Activated CD4-positive, alpha-beta T cell treated with anti-CD3 and anti-CD28 coated beads, Interleukin-2, amount 10 ng/mL, durations not matched to agents 7 days and 5 days (primary cell): ENCODE measurements around the gene UHRF1. TPM values are rescaled to one million over a fixed set of nuclear protein-coding genes. Genes with fewer than 3 reads are reported as not detected.
A peak's percentile ranks its signal among the peaks of the same experiment; 100 is the strongest.
"Not testable (repeated sequence)": the region's sequence is repeated elsewhere in the genome, so short reads cannot be mapped to it uniquely, and the experiment has no call there.

Source experiments
- CTCF ChIA-PET: fragments of 350-600 bp; sonication (Branson Sonifier 250); formaldehyde crosslinking; loops from one replicate; lab custom pipeline; 2021; ENCODE audit warnings: antibody characterized with exemption; lab: Charles Lee
- POLR2A ChIA-PET: fragments of 350-600 bp; sonication (Branson Sonifier 250); formaldehyde crosslinking; loops from one replicate; lab custom pipeline; 2021; ENCODE audit warnings: antibody characterized with exemption; lab: Charles Lee
- DNase-seq: peaks from one replicate; pipeline ENCODE4 v3.0.0-alpha.2; 2020
- H3K27ac Mint-ChIP-seq: one replicate; pipeline ENCODE4 v1.8.0; 2021; ENCODE audit warnings: mild to moderate bottlenecking, moderate library complexity, mixed read lengths
- H3K27me3 Mint-ChIP-seq: one replicate; pipeline ENCODE4 v1.8.0; 2021; ENCODE audit warnings: mixed read lengths
- H3K36me3 Mint-ChIP-seq: one replicate; pipeline ENCODE4 v1.8.0; 2021; ENCODE audit warnings: low read depth, mixed read lengths
- H3K4me1 Mint-ChIP-seq: one replicate; pipeline ENCODE4 v1.8.0; 2021; ENCODE audit warnings: mixed read lengths
- H3K4me3 Mint-ChIP-seq: one replicate; pipeline ENCODE4 v1.8.0; 2021; ENCODE audit warnings: mild to moderate bottlenecking, moderate library complexity, mixed read lengths
- H3K9me3 Mint-ChIP-seq: one replicate; pipeline ENCODE4 v1.8.0; 2021; ENCODE audit warnings: mixed read lengths
- total RNA-seq, 2 experiments: library from RNA; stranded (reverse); gene quantifications; one replicate each; pipeline ENCODE4 v1.2.3, GENCODE V29; 2021

Gene UHRF1
- total RNA-seq, 2 experiments from 2014 or later: 130 to 141 TPM

DNA sequence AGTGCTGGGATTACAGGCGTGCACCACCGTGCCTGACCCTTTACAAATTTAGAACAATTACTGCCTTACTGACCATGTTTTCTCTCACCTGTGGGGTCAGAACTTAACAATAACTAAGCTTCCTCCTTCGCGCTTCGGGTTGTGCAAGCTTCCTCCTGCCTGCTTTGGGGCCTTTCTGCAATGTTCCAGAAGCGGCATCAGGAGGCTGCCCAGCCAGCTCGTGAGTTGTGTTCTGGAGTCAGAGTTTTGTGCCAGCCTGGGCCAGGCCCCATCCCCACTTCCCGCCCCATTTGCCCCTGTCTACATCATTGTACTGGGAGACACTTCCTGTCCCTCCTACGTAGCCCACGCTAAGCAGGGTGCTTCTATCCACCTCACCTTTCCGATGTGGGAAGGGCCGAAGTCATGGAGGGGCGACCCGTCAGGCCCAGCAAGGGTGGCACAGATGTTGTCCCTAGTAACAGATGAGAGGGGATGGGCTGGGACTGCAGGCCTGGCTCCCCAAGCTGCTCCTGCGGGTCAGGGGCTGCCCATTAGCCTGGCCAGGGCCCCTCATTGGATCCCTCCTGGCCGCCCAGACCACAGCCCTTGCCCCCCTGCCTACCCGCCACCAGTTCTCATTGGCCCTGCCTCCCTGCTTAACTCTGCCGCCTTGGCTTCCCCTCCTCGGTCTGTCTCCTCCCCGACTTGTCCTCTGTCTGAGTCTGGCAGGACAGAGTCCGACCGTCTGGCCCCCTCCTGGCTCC is 13.4 kb downstream of the UHRF1 start:
- peaks cover 14% of the 10 kb centered on the region for H3K4me1 Mint-ChIP-seq
- H3K27ac Mint-ChIP-seq: peak overlapping the region; percentile 60
- no peaks in the 10 kb centered on the region for H3K9me3 Mint-ChIP-seq
- no peak for DNase-seq
- peaks cover 33% of the 10 kb centered on the region for H3K36me3 Mint-ChIP-seq
- ChIA-PET CTCF (interaction anchor here (1.2 kb wide), 1 partner anchor 111 kb away, joined by 3 read pairs; no protein-coding TSS in a partner anchor), POLR2A (no interaction called here)
- H3K27me3 Mint-ChIP-seq: no peaks in the 10 kb centered on the region
- no peak overlapping the region for H3K4me3 Mint-ChIP-seq

DNA sequence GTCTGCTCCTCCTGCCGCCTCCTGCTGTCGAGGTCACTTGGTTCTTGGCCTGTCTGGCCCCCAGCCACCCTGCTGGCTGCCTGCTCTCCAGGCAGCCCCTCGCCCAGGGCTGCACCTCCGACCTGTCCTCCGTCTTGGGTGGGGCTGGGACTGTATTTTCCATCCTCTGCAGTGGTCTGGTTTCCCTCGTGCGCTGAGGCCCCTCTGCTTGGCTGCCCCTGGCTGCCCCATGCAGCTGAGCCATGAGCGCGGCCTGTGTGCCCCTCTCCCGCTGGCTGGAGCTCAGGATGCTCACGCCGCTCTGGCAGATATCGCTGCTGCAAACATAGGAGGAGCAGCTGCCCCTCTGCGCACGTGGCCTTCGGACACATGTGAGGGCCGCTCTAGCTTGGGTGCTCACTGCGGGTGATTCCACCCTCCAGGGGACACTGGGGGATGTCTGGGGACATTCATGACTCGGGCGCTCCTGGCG is 14.0 kb downstream of the UHRF1 start:
- Mint-ChIP-seq H3K27ac (peak overlapping the region; percentile 41), H3K27me3 (no peaks in the 10 kb centered on the region), H3K4me3 (no peak overlapping the region), H3K9me3 (no peaks in the 10 kb centered on the region), H3K36me3 (peaks cover 31% of the 10 kb centered on the region), H3K4me1 (peaks cover 11% of the 10 kb centered on the region)
- CTCF ChIA-PET: no interaction called here
- no peak for DNase-seq
- POLR2A ChIA-PET: no interaction called here

- DNase-seq: no peak
- CTCF ChIA-PET: interaction anchor here (0.6 kb wide), 1 partner anchor 16 kb away, joined by 3 read pairs; no protein-coding TSS in a partner anchor
- H3K4me3 Mint-ChIP-seq: no peak overlapping the region
- H3K27ac Mint-ChIP-seq: no peak overlapping the region
- POLR2A ChIA-PET: no interaction called here
- H3K36me3 Mint-ChIP-seq: peaks cover 39% of the 10 kb centered on the region
- peaks cover 5% of the 10 kb centered on the region for H3K4me1 Mint-ChIP-seq
- no peaks in the 10 kb centered on the region for H3K27me3 Mint-ChIP-seq
- no peaks in the 10 kb centered on the region for H3K9me3 Mint-ChIP-seq
These were observed 19.9 kb downstream of the UHRF1 start for GRCh38 chr19:4929186-4929585.

- no peak overlapping the region for H3K27ac Mint-ChIP-seq
- ChIA-PET CTCF (interaction anchor here (1.1 kb wide), 1 partner anchor 13 kb away, joined by 3 read pairs; no protein-coding TSS in a partner anchor), POLR2A (no interaction called here)
- DNase-seq: no peak
- H3K36me3 Mint-ChIP-seq: peaks cover 46% of the 10 kb centered on the region
- no peaks in the 10 kb centered on the region for H3K9me3 Mint-ChIP-seq
- H3K4me1 Mint-ChIP-seq: no peaks in the 10 kb centered on the region
- H3K4me3 Mint-ChIP-seq: no peak overlapping the region
- H3K27me3 Mint-ChIP-seq: no peaks in the 10 kb centered on the region
These were observed 21.4 kb downstream of the UHRF1 start for GRCh38 chr19:4930664-4931063.

DNA sequence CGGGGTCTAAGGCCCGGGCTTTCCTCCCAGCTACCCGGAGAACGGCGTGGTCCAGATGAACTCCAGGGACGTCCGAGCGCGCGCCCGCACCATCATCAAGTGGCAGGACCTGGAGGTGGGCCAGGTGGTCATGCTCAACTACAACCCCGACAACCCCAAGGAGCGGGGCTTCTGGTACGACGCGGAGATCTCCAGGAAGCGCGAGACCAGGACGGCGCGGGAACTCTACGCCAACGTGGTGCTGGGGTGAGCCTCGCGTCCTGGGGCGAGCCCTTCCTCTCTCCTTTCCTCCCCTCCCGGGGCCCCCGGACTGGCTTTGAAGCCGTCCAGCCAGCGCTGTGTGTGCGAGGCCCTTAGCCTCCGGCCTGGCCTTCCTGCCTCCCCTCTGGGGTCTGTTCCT is 23.4 kb downstream of the UHRF1 start:
- no peak overlapping the region for H3K4me3 Mint-ChIP-seq
- ChIA-PET CTCF (no interaction called here), POLR2A (no interaction called here)
- no peaks in the 10 kb centered on the region for H3K9me3 Mint-ChIP-seq
- H3K4me1 Mint-ChIP-seq: no peaks in the 10 kb centered on the region
- no peaks in the 10 kb centered on the region for H3K27me3 Mint-ChIP-seq
- peaks cover 51% of the 10 kb centered on the region for H3K36me3 Mint-ChIP-seq
- H3K27ac Mint-ChIP-seq: no peak overlapping the region
- no peak for DNase-seq

- DNase-seq: no peak
- Mint-ChIP-seq H3K4me1 (no peaks in the 10 kb centered on the region), H3K4me3 (no peak overlapping the region), H3K36me3 (peaks cover 55% of the 10 kb centered on the region), H3K9me3 (no peaks in the 10 kb centered on the region), H3K27me3 (no peaks in the 10 kb centered on the region), H3K27ac (no peak overlapping the region)
- CTCF ChIA-PET: no interaction called here
- POLR2A ChIA-PET: no interaction called here
These were observed 24.2 kb downstream of the UHRF1 start for GRCh38 chr19:4933528-4933927.

DNA sequence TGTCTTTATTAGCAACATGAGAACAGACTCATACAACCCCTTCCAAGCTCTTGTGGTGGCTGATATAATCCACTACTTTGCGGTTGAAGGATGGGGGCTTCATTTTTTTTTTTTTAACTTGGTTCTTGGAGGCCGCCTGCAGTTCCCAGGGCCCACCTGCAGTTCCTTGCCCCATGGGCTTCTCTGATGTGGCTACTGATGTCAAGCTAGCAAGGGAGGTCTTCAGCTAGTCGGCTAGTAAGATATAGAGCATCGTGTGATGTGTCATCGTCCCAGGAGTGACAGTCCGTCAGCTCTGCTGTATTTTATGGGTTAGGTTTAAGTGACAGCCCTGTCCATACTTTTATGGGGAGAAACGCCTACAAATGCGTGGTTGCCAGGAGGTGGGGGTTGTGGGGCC is 26.1 kb downstream of the UHRF1 start:
- H3K27ac Mint-ChIP-seq: no peak overlapping the region
- no peaks in the 10 kb centered on the region for H3K4me1 Mint-ChIP-seq
- H3K36me3 Mint-ChIP-seq: peaks cover 51% of the 10 kb centered on the region
- ChIA-PET POLR2A (no interaction called here), CTCF (interaction anchor here (0.6 to 0.7 kb wide), 2 partner anchors 228 to 1836 kb away, joined by 3 to 5 read pairs; no protein-coding TSS in a partner anchor)
- H3K9me3 Mint-ChIP-seq: no peaks in the 10 kb centered on the region
- H3K4me3 Mint-ChIP-seq: no peak overlapping the region
- no peaks in the 10 kb centered on the region for H3K27me3 Mint-ChIP-seq
- no peak for DNase-seq

DNA sequence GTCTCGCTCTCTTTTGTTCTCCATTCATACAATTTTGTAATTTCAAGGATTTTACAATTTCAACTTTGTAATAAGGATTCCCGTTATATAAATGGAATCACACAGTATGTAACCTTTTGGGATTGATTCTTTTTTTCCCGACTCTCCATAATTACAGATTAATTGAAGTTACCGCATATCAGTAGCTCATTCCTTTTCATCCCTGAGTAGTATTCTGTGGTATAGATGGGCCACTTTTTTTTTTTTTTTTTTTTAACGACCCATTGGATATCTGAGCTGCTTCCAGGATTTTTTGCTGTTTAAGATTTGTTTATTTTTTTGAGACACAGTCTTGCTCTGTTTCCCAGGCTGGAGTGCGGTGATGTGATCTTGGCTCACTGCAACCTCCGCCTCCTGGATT is 27.8 kb downstream of the UHRF1 start:
- Mint-ChIP-seq H3K27ac (no peak overlapping the region), H3K9me3 (no peaks in the 10 kb centered on the region), H3K4me1 (no peaks in the 10 kb centered on the region), H3K27me3 (no peaks in the 10 kb centered on the region), H3K36me3 (peaks cover 45% of the 10 kb centered on the region), H3K4me3 (no peak overlapping the region)
- POLR2A ChIA-PET: no interaction called here
- DNase-seq: no peak
- CTCF ChIA-PET: no interaction called here

- peaks cover 38% of the 10 kb centered on the region for H3K36me3 Mint-ChIP-seq
- DNase-seq, H3K27ac Mint-ChIP-seq, H3K9me3 Mint-ChIP-seq, POLR2A ChIA-PET, H3K4me1 Mint-ChIP-seq, H3K27me3 Mint-ChIP-seq, H3K4me3 Mint-ChIP-seq: not testable (repeated sequence)
- CTCF ChIA-PET: interaction anchor here (0.6 to 1.1 kb wide), 2 partner anchors 19 to 779 kb away, joined by 3 to 4 read pairs; no protein-coding TSS in a partner anchor
These were observed 29.2 kb downstream of the UHRF1 start for GRCh38 chr19:4938461-4938860.

- no peak overlapping the region for H3K27ac Mint-ChIP-seq
- DNase-seq: no peak
- POLR2A ChIA-PET: no interaction called here
- H3K4me3 Mint-ChIP-seq: no peak overlapping the region
- no peaks in the 10 kb centered on the region for H3K9me3 Mint-ChIP-seq
- CTCF ChIA-PET: interaction anchor here (0.6 kb wide), 1 partner anchor 14 kb away, joined by 3 read pairs; no protein-coding TSS in a partner anchor
- peaks cover 38% of the 10 kb centered on the region for H3K36me3 Mint-ChIP-seq
- H3K27me3 Mint-ChIP-seq: no peaks in the 10 kb centered on the region
- no peaks in the 10 kb centered on the region for H3K4me1 Mint-ChIP-seq
These were observed 30.2 kb downstream of the UHRF1 start for GRCh38 chr19:4939466-4939865.

GRCh38 chr19:4941638-4942169 is 32.4 kb downstream of the UHRF1 start:
- H3K27me3 Mint-ChIP-seq, H3K4me1 Mint-ChIP-seq, H3K9me3 Mint-ChIP-seq, DNase-seq, H3K4me3 Mint-ChIP-seq, POLR2A ChIA-PET, H3K27ac Mint-ChIP-seq: not testable (repeated sequence)
- H3K36me3 Mint-ChIP-seq: peaks cover 35% of the 10 kb centered on the region
- CTCF ChIA-PET: interaction anchor here (0.6 to 1.3 kb wide), 4 partner anchors 25 to 447 kb away, joined by 3 to 5 read pairs (median 4); no protein-coding TSS in a partner anchor

DNA sequence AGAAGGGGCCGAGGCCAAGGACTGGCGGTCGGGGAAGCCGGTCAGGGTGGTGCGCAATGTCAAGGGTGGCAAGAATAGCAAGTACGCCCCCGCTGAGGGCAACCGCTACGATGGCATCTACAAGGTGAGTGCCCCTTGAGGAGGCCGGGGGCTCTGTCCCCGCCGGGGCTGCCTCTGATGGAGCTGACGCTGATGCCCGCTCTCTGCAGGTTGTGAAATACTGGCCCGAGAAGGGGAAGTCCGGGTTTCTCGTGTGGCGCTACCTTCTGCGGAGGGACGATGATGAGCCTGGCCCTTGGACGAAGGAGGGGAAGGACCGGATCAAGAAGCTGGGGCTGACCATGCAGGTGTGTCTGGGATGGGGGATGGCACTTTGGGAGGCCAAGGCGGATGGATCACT is 41.3 kb downstream of the UHRF1 start:
- H3K27ac Mint-ChIP-seq, POLR2A ChIA-PET, H3K4me1 Mint-ChIP-seq, H3K27me3 Mint-ChIP-seq, H3K4me3 Mint-ChIP-seq, DNase-seq, H3K9me3 Mint-ChIP-seq: not testable (repeated sequence)
- CTCF ChIA-PET: interaction anchor here (0.6 kb wide), 1 partner anchor 472 kb away, joined by 3 read pairs; no protein-coding TSS in a partner anchor
- H3K36me3 Mint-ChIP-seq: peaks cover 50% of the 10 kb centered on the region

DNA sequence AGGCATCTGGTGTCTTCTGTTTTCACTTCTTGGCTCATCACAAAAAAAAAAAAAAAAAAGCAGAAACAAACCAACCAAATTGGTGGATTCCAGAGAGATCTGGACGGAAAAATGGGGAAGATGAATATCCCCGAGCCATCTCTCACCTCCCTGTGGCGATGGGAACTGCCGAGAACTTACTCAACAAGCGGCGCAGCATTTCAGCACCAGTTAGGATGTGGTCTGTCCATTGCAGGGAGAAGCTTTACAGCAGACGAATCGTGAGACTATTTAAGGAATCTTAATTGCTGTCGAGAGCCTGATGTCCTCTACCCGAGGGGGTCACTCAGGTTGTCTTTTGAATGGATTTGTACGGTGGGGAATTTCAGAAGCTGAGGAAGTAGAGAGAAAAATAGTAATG is 42.4 kb downstream of the UHRF1 start:
- ChIA-PET CTCF (interaction anchor here (0.7 kb wide), 1 partner anchor 13 kb away, joined by 4 read pairs; no protein-coding TSS in a partner anchor), POLR2A (no interaction called here)

More for the DNA sequence above, 42.4 kb downstream of the UHRF1 start:
- H3K27ac Mint-ChIP-seq: no peak overlapping the region
- no peak overlapping the region for H3K4me3 Mint-ChIP-seq
- H3K9me3 Mint-ChIP-seq: no peaks in the 10 kb centered on the region
- no peaks in the 10 kb centered on the region for H3K4me1 Mint-ChIP-seq
- no peaks in the 10 kb centered on the region for H3K27me3 Mint-ChIP-seq
- DNase-seq: no peak
- peaks cover 46% of the 10 kb centered on the region for H3K36me3 Mint-ChIP-seq
